ENCODE data around the gene SLC6A19. TPM values are rescaled to one million over a fixed set of nuclear protein-coding genes. Genes with fewer than 3 reads are reported as not detected.

The SLC6A19 gene
- total and polyA plus RNA-seq, 2 of the 4 experiments (the other 2 are of a cell fraction): not detected

GRCh38 chr5:1235838-1236237 is 34.4 kb downstream of the SLC6A19 start:
- ATAC-seq (ENCODE audit: low read depth): no peak
- CTCF ChIA-PET: no interaction called here
- no peak overlapping the region for H4K8ac ChIP-seq (ENCODE audit: low read depth in 2 of 2, low read length in 2 of 2)
- in situ Hi-C loops (cut with MboI; ENCODE audit: low sequenced_read_pairs) (no loop called here), intact Hi-C loops (cut with micrococcal nuclease) (no loop called here), dilution Hi-C loops (cut with HindIII; ENCODE audit: low sequenced_read_pairs, unreplicated experiment) (no loop called here)
- no peak overlapping the region for H3K4me2 ChIP-seq (ENCODE audit: low read depth, low read length)
- H3K18ac ChIP-seq (ENCODE audit: low read depth, low read length): no peak overlapping the region
- no peak overlapping the region for H2AK5ac ChIP-seq (ENCODE audit: low read depth, low read length)
- TF ChIP-seq POLR2A (IDR thresholded peaks at IDR 0.05; ENCODE audit: low read depth, low read length) (no peak), SMC3 (IDR thresholded peaks at IDR 0.05; ENCODE audit: low read depth, low read length) (no peak), MAZ (IDR thresholded peaks at IDR 0.05; ENCODE audit: borderline replicate concordance, low read depth, low read length) (no peak), USF2 (IDR thresholded peaks at IDR 0.05; ENCODE audit: low read depth, low read length) (no peak), CTCF (conservative IDR thresholded peaks at IDR 0.05; ENCODE audit: low read depth, low read length) (no peak), BHLHE40 (IDR thresholded peaks at IDR 0.05; ENCODE audit: low read depth, low read length) (no peak), ELK1 (IDR thresholded peaks at IDR 0.05; ENCODE audit: borderline replicate concordance, low read depth, low read length) (no peak), RFX5 (IDR thresholded peaks at IDR 0.05; ENCODE audit: low read depth, low read length) (no peak), RAD21 (IDR thresholded peaks at IDR 0.05; ENCODE audit: low read length) (no peak), MAFK (IDR thresholded peaks at IDR 0.05; ENCODE audit: low read depth, low read length) (no peak), RCOR1 (IDR thresholded peaks at IDR 0.05; ENCODE audit: insufficient replicate concordance, low read length) (no peak), FOS (IDR thresholded peaks at IDR 0.05; ENCODE audit: low read depth, low read length) (no peak), CHD1 (IDR thresholded peaks at IDR 0.05; ENCODE audit: low read depth, low read length) (no peak), CEBPB (IDR thresholded peaks at IDR 0.05; ENCODE audit: low read depth, low read length) (no peak), MXI1 (IDR thresholded peaks at IDR 0.05; ENCODE audit: borderline replicate concordance, low read depth, low read length) (no peak), NFE2L2 (IDR thresholded peaks at IDR 0.05; ENCODE audit: low read depth, low read length) (no peak)
- no peak overlapping the region for H4K5ac ChIP-seq (ENCODE audit: low read depth, low read length)
- no peak overlapping the region for H2BK20ac ChIP-seq (ENCODE audit: low read depth, low read length)
- no peaks in the 10 kb centered on the region for H3K79me1 ChIP-seq (ENCODE audit: low read depth in 1 of 2, low read length in 2 of 2)
- no peak overlapping the region for H3K9ac ChIP-seq (ENCODE audit: low read depth, low read length)
- no peak overlapping the region for H3K56ac ChIP-seq (ENCODE audit: extremely low read depth, insufficient read depth, low read length)
- no peak overlapping the region for H2AK9ac ChIP-seq (replicated peaks; ENCODE audit: low read depth, low read length, poor library complexity)
- no TSS peak for BruUV-seq (replicated peaks)
- H3K4me1 ChIP-seq (ENCODE audit: control insufficient read depth, insufficient read depth, low read length): no peaks in the 10 kb centered on the region
- no peaks in the 10 kb centered on the region for H4K20me1 ChIP-seq (ENCODE audit: insufficient read depth, low read length)
- H3K9me1 ChIP-seq (ENCODE audit: insufficient read depth, low read length): no peaks in the 10 kb centered on the region
- H4K91ac ChIP-seq (ENCODE audit: insufficient read depth, low read depth, low read length): no peak overlapping the region
- no peak overlapping the region for H3K23ac ChIP-seq (ENCODE audit: low read depth, low read length)
- no peak overlapping the region for H2BK120ac ChIP-seq (ENCODE audit: low read depth, low read length)
- no peaks in the 10 kb centered on the region for H3K36me3 ChIP-seq (ENCODE audit: control insufficient read depth, insufficient read depth, low read length)
- H3K27ac ChIP-seq (ENCODE audit: insufficient read depth, low read length): no peak overlapping the region
- H2BK5ac ChIP-seq (ENCODE audit: low read depth, low read length, poor library complexity, severe bottlenecking): no peak overlapping the region
- no peak overlapping the region for H2AFZ ChIP-seq (replicated peaks; ENCODE audit: low read length, poor library complexity)
- no peak overlapping the region for H3K4me3 ChIP-seq (ENCODE audit: insufficient read depth, low read depth, low read length)
- no peak overlapping the region for H3K14ac ChIP-seq (replicated peaks; ENCODE audit: low read depth, low read length)
- peaks cover 13% of the 10 kb centered on the region; the same call in 1 of the 2 replicates for H3K9me3 ChIP-seq (ENCODE audit: control insufficient read depth, insufficient read depth, low read length)
- no peak overlapping the region for H3K4ac ChIP-seq (ENCODE audit: low read depth, low read length)
- no peak for DNase-seq
- whole genome bisulfite sequencing, 2 experiments (ENCODE audit: extremely low coverage in 2 of 2, insufficient read length in 1 of 2): no CpG with 5 or more reads among the region's 1 CpG
- POLR2A ChIA-PET (ENCODE audit: unreplicated experiment): no interaction called here
- H3K27me3 ChIP-seq (ENCODE audit: control insufficient read depth, insufficient read depth, low read length): no peaks in the 10 kb centered on the region; the same call in 1 of the 2 replicates
- H2BK15ac ChIP-seq (ENCODE audit: low read depth, low read length): no peak overlapping the region

All from IMR-90 (cell line).